HG03378 (cell line): ENCODE data around the gene LPP.

Experiments
- ATAC-seq: cut with Tn5 transposase; IDR thresholded peaks from one replicate; pipeline ENCODE4 v1.9.1; 2021; ENCODE audit warnings: mild to moderate bottlenecking, moderate library complexity; ENCODE audit not compliant: unreplicated experiment

LPP gene

DNA sequence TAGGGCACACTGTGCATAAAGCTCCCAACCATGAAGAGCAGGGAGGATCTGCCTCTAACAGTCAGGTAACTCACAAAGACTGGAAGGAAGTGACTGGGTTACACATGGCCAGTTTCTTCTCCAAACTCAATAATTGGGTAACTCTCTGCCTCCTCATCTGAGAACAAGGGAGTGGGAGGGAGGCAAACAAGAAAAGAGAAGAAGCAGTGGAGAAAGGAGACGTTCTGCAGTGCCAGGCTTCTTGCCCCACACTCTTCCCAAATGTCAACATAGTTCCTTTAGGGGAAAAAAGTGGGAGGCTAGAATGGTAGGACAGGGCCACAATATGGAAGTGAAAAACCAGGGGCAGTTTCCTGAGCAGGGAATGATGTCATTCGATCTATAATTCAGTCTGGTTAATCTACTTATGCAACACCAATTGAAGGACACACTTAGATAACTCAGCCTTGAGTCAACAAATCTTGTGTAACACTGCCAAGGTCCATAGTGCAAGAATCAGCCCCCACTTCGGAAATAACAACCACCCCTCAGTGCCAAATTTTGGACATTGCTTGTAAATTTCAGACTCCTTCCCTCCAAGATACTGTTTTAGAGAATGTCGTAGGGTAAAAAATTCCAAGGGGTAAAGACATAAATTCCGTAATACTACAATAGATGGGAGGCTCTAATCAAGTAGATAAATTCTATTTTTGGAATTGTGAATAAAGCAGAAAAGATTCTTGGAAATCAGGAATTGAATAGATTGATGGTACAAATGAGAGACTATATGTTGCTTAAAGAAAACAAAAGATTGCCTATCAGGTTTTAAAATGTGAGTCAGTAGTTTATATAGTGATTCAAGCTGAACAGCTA lies 143.0 kb downstream of the LPP start:
- ATAC-seq, result no peak

DNA sequence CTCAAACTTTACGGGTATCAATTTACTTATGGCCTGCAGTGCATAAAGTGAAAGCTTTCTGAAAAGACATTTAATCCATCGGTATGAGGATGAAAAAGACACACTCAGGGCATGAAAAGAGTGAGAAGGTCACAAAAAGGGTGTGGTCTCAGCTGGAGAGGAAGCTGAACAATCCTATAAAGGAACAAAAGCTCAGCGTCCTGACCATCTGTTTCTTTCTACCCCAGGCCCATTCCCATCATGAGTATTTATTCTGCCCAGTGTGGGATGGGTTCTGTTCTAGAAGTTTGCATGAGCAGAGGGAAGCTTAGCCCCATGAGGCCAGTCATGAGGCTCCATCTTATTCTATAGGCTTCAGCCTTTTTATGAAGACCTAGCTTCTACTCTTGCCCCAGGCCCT lies 144.6 kb downstream of the LPP start:
- no peak for ATAC-seq

DNA sequence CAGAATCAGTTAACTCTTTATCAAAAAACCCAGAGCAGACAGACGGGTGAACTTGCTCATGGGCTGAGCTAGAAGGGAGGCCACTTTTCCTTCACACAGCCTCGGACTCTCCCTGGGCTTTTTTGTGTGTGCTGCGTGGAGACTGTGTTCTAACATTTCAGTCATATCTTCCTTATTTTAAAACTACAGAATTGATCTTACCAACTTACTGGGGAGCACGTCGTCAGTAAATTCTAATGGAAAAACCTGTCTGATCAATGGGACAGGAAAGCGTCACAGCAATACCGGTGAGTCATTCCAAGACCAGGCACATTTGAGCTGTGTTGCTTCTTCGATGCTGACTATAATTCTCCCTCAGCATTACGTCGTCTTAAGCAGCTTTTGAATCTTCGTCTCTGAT lies 145.1 kb downstream of the LPP start:
- no peak for ATAC-seq

DNA sequence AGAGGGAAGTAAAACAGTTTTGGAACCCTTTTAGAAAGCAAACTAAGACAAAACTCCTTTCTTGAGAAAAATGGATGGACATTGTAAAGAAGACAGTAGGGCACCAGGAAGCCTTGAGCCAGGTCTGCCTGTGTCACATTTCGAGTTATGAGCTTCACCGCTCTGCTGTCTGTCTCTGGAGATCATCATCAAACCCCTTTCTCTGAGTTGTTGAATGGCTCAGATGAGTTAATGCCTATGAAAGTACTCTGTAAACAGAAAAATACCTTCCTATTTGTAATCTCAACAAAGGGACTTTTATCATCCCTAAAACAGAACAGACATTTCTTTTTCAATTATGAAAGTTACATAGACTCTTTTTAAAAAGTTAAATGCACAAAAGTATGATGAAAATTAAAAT lies 145.8 kb downstream of the LPP start:
- ATAC-seq, result no peak

DNA sequence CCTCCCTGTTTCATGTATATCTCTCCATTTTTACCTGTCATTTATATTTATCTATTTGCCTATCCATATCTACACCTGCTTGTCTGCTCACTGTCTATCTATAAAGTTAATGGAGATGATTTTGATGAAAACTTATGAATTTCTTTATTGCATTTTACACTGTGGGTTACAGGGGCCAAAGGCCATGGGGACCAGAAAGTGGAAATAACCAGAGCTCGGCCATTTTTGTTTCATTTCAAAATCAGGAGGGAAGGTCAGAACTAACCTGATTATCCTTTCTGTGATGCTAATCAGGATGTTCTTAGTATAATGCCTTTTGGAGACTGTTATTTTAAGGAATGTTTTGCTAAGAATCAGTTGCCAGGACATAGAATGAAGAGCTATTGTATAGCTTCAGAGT lies 147.2 kb downstream of the LPP start:
- ATAC-seq, result no peak

DNA sequence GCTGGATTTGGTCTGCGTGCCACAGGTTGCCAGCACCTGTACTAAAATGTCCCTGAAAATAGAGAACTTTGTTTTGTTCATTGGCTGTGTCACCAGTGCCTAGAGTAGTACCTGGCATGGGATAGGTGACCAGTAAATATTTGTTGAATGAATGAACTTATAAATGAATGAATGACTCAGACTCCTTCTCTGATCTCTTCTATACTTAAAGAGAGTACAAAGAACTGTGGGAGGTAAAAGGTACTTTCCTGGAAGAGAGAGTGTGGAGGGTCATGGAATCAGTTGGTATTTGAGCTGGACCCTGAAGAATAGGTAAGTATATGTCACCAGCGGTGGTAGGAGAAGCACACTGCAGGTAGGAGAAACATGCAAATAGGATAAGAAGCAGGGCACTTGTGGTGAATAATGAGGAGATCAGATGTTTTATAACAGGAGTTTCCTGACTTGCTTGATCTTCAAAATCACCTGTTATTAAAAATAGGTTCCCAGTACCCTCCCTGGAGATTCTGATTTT lies 149.4 kb downstream of the LPP start:
- ATAC-seq, result no peak

DNA sequence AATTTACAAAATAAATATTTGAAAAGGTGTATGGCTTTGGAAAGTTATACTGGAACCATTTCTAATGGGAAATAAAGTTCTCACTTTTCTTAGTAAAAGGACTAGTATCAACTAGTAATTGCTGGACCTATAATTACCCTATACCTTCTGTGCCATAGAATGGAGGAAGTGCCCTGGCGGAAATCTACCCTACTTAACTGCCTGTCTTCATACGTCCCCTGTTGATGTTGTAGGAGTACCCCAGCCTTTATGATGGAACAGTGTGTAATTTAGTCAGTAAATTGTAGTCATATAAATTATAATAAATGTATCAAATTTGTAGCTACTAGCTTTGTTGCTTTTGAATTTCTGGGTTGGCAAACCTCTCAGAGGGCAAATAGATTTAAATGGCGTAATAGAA lies 149.9 kb downstream of the LPP start:
- ATAC-seq, result no peak

DNA sequence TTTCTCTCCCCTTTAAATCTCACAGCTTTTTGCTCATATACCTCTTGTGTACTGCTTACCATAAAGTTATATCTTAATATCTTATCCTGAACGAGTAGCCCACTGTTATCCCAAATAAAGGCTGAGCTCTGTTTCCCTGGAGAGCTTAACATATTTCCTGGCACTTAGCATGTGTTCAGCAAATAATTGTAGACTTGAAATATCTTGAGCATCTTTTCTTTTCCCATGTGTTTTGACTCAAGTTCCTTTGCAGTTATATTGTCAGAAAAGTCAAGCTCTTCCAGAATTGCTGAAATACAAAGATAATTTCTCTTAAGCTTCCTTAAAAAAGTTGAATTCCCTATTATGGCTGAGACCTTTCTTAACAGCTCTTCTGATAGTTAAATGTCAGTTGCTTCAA lies 150.5 kb downstream of the LPP start:
- ATAC-seq, result no peak

DNA sequence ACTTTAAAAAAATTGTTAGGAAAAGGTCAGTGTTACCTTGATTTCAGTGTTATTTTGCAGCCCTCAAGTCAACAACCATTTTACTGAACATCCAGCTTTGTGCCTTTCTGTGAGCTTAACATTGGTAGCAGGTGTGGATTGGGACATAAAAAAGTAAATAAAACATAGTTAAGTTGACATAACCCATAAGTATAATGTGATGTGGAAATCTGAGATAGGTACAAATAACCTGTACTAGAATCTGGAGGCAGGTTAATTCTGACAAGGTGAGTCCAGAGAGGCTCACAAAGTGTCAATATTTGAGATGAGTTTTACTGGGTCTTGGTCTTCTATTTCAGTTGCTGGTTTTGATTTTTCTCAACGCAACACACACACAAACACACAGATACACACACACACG lies 151.3 kb downstream of the LPP start:
- no peak for ATAC-seq

DNA sequence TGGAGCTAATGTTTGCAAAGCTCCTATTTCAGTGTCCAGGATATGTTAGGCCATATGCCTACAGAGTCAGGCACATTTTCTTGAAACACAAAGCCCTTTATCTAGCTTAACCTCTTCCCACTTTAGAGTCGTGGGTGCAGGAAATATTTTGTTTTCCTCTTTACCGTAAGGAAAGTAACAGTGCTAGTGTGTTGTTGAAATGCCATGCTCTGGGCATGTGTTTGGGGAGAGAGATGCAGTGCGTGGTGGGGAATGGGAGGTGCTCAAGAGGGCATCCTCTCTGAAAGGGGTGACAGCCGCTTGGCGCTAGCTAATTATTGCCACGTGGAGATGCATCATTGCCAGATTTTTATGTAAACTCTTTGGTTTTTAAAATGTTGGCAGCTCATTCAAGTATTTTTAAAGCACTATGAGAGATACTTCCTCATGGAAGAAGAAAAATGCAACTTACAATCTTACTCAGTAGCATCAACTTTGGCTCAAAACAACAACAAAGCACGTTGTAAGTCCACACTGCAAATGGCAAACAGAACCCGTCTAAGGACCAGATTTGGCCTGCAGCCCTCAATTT lies 152.6 kb downstream of the LPP start:
- no peak for ATAC-seq

DNA sequence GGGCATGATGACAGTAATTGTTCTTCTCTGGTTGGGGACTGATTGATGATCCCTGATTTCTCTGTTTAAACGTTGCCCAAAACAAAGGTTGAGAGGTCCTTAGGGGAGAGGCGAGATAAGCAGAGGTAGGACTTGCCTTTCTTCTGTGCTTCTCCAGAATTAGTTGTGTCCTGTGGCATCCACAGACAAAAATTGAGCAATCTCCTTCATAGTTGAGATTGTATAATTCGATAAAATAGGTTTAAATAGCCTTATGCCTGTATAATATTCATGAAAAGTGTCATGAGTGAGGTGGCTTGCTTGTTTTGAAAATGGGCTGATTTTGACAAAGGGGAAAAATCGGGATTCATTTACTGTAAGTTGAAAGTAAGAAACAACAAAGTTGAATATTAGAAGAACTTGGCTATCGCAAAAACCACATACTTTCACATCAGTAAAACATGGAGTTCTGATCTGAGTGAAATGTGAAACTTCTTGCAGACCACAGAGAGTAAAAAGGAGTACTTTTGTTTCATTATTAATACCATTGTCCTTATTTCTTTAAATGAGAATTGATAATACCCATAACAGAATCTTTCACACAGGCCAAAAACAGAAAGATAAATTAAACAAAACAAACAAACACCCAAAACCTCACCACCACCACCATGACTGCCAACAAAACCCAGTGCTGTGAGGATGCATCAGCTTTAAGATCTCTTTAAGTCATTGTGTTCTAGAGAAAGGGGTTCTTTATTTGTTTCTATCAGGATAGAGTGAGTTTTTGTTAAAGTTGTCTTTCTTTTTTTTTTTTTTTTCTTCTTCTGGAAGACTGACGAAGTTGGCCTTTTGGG lies 155.7 kb downstream of the LPP start:
- ATAC-seq, result peak; percentile 100

DNA sequence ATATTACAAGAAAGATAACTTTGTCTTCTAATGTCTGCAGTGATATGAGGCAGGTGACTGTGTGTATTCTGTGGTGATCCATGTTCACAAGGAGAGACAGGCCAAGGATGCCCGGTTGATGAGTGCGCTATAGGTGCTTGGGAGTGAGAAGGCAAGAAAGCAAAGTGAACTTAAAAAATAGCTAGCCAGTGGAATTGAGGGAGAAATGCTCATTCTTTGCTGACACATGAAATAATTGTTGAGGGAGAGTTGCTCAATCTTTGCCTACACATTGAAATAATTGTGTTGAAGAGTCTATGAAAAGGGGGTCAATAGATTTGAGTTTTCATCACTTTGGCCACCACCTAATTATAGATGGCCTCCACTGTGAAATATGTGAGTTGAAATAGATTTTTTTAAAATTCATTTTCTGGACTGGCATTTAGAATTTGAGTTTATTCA lies 156.3 kb downstream of the LPP start:
- no peak for ATAC-seq

DNA sequence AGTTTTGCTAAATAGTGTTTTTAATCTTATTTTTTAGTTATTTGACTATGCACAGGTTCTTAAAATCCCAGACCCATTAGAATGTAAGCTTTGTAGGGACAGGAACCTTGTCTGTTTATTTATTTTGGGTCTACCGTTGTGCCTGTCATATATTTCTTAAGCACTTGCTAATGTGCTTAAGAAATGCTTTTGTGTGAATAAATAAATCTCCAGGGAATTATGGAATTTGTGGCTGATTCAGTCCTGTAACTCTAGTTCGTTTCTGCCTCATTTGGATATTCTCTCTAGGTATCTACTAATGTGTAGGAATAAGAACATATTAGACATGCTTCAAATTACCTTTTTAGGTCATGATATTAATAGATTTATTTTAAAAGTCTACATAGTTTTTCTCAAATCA lies 161.6 kb downstream of the LPP start:
- ATAC-seq, result no peak

DNA sequence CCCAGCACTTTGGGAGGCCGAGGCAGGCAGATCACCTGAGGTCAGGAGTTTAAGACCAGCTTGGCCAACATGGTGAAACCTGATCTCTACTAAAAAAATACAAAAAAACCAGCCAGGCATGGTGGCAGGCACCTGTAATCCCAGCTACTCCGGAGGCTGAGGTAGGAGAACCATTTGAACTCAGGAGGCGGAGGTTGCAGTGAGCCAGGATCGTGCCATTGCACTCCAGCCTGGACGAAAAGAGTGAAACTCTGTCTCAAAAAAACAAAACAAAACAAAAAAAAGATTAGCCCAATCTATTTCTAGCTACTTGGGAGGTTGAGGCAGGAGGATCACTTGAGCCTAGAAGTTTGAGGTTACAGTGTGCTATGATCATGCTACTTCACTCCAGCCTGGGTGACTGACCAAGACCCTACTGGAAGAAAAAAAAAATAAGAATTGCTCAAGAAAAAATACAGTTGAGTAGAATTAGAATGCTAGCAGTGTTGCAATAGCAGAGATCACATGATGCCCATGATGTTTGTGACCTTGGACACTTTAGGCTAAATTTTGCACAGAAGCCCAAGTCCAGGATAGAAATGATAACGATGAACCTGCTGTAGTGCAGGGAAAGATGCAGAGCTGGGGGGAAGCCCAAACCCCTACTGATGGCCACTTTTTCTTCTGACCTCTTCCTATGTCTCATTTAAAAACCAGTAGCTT lies 162.2 kb downstream of the LPP start:
- ATAC-seq, result no peak

DNA sequence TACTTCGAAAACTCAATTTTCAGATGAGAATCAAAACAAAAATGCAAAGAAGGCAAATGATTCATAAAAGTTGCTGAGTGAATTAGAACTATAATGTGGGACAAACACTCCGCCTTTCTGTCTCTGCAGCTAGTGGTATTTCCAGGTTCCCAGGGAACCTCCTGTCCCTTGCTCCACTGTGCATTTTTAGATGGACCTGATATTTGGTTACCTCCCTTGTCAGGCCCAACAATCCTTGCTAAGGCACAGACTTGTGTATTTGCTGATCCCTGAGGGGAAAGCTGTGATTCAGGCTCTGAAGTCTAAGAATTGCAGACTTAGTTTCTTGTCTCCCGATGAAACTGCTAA lies 162.7 kb downstream of the LPP start:
- ATAC-seq, result no peak

DNA sequence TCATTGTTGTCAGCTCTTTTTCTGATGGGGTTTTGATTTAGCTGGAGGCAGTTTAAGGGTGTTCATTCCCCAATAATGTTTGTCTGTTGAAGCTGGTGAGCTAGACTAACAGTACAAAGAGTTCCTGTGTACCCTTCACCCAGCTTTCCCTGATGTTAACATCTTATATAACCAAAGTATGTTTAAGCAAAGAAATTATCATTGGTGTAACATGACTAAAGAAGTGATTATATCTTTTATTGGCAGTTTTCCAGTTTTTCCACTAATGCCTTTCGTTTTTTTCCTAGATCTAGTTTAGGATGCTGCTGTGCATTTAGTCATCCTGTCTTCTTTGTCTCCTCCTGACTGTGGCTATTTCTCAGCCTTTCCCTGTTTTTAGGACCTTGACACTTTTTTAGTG lies 165.6 kb downstream of the LPP start:
- no peak for ATAC-seq

DNA sequence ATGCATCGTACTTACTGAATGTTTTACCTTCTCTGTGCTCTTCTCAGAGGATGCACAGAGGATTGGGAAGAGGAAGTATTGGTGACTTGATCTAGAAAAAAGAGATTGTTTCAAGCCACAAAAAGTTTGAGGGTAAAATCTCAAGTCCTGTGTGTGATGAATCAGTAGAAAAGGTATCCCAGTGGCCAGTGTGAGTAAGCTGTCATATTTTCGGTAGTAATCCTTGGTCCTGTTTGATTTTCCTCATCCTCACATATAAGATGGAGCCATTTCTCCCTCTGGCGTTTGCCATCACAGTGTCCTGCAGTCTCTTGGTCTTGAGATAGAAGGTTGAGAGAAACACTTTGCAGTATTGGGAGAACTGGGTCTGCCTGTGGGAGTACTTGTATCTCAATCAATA lies 166.8 kb downstream of the LPP start:
- no peak for ATAC-seq

DNA sequence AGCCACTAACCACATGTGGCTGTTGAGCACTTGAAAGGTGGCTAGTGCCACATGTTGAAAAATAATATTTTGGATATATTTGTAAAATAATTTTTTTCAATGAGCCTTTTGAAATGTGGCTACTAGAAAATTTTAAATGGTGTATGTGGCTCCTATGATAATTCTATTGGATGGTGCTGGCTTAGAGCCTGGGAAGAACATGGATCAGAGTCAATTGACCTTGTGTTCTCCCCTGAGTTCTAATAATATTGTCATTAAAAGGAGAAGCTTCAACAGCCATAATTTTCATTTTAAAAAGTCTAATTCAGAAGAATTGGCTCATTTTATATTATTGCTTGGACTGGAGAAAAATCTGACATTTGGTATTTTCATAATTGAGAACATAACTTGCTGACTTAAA lies 167.3 kb downstream of the LPP start:
- no peak for ATAC-seq

DNA sequence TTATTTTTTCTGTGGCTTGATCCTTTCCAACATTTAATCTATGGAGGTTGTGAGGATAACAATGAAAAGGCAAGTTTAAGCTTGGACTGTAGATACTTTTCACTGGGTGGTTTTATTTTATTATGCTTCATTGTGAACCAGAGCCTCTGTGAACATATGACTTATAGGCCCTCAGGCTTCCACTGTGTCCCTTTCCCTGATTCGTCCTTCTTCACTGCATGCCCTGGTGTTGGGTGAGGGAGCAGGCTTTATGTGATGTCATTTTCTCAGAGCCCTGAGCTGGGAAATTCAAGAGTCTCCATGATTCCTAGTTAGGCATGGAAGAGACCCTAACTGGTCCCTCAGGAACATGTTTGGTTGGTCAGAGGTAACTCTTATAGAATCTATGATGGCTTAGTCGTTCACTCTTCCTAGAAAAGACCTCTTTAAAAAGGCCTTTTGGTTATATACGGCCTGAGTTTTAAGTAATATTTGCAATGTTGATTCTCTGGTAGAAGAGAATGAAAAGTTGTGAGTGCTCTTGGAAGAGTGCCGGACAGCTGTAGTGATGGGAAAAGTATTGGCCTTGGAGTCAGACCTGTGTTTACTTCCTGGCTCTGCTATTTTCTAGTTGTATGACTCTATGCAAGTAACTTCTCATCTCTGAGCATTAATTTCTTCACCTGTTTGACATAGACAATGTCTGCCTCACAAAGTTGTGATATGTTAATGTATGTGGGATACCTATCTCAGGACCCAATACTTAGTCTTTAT lies 168.4 kb downstream of the LPP start:
- no peak for ATAC-seq

DNA sequence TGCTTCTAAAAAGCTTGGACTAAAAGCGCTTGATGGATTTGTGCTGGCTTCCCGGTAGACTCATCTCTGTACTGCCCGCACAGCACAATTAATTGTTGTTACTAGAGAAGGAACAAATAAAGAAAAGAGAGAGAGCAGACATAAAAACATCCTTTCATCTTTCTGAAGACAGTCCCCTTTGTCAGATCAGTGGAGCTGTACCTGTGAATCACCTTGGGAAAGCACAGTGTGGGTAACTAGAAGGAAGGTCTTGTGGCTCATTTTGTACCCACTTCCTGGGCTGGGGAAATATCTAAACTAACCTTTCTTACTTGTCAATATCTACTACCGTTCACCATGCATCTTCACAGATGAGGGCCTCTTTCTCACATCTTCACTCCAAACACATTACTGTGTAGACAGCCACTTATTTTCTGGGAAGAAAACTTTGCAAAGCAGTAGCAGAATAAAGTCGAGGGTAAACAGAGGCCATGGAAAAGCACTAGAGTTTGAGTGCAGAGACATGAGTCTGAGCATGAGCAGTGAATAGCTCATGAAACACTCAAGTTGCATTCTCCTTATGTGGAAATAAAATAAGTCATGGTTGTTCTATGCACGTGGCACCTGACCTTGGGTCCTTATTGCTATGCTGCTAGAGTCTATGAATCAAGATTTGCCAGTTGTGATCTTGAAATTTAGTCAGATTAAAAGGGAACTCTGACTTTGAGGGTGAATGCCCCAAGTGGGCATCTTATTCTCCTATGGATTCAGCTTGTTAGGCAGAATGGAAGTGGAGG lies 169.3 kb downstream of the LPP start:
- no peak for ATAC-seq
